Heart left ventricle (tissue), 13 donors: ENCODE measurements around the gene MDM4.

ENCODE experiments used
- POLR2A ChIP-seq, 2 donors: fragments of 450-650 bp; IDR thresholded peaks; one replicate each; pipeline ENCODE4 v1.6.1; 2017; ENCODE audit warnings: antibody characterized with exemption in 2 of 2, mild to moderate bottlenecking in 2 of 2, moderate library complexity in 2 of 2
- TF ChIP-seq, protein P1 (sequence below), 12 donors: fragments of 200-600 bp; sonication (generic) in 4 of 12; IDR thresholded peaks; one replicate each; pipeline versions ENCODE4 v1.5.0 to v1.8.0; 2018 to 2022; ENCODE audit warnings: antibody characterized with exemption in 12 of 12, mild to moderate bottlenecking in 5 of 12
- donor health status: ischemic (EF 13 %, LVEDD 7.1; RV severe dilation, severe dysfunction).
- donor health status: DM: no; HTN: yes; CAD: no.
- donor health status: DM: no; HTN: no; CAD: no.
- donor health status: ischemic (EF 25% LVEDD 6.9; RV normal size, moderate dysfunction).
- donor health status: ischemic (EF 25% LVEDD 5.7; RV mildly dilated, moderate dysfunction).
- donor health status: ischemic (EF 35%, LVEDD 5.7; RV mildly dilated, moderate dysfunction).
- donor health status: nonischemic (EF 11% LVEDD 7.7; RV severe dilation, severe dysfunction).
- donor health status: DM: yes; HTN: yes; CAD: no.
- donor health status: PGD.
- donor health status: ischemic (EF 29% LVEDD 5.4; RV normal size, mild dysfunction).
- donor health status: nonischemic (EF 23%, LVEDD 6.1; RV moderate dilation, normal function).

DNA sequence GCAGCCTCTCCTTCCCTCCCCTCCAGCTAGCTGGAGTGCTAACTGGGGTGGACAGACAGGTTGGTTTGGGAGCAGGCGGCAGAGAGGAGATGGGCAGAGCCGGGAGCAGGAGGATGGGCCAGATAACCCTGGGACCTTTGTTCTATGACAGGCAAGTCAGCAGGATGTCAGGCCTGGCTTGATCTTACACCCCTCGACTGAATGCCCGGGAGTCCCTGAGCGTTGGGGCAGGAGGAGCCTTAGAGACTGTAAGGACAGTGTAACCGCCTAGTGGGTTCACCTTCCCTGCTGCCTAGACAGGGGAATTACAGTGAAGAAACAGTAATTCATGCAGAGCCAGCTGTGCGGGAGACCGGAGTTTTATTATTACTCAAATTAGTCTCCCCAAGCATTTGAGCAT lies 60.2 kb downstream of the MDM4 start:
- no peak for TF ChIP-seq POLR2A (IDR thresholded peaks at IDR 0.05)
- TF ChIP-seq, protein P1, sequence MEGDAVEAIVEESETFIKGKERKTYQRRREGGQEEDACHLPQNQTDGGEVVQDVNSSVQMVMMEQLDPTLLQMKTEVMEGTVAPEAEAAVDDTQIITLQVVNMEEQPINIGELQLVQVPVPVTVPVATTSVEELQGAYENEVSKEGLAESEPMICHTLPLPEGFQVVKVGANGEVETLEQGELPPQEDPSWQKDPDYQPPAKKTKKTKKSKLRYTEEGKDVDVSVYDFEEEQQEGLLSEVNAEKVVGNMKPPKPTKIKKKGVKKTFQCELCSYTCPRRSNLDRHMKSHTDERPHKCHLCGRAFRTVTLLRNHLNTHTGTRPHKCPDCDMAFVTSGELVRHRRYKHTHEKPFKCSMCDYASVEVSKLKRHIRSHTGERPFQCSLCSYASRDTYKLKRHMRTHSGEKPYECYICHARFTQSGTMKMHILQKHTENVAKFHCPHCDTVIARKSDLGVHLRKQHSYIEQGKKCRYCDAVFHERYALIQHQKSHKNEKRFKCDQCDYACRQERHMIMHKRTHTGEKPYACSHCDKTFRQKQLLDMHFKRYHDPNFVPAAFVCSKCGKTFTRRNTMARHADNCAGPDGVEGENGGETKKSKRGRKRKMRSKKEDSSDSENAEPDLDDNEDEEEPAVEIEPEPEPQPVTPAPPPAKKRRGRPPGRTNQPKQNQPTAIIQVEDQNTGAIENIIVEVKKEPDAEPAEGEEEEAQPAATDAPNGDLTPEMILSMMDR (IDR thresholded peaks at IDR 0.05) = no peak
